Parathyroid adenoma (tissue), 2 donors: ENCODE measurements around the gene SIK3.
"Not testable (repeated sequence)": the region's sequence is repeated elsewhere in the genome, so short reads cannot be mapped to it uniquely, and the experiment has no call there.

Source experiments
- H2AFZ ChIP-seq: fragments of 300-600 bp; sonication (generic); one replicate; pipeline ENCODE4 v1.7.0; 2017; ENCODE audit warnings: antibody characterized with exemption, mild to moderate bottlenecking
- H3K27ac ChIP-seq: fragments of 300-600 bp; sonication (generic); one replicate; pipeline ENCODE4 v1.7.0; 2017
- H3K27me3 ChIP-seq: fragments of 300-600 bp; sonication (generic); one replicate; pipeline ENCODE4 v1.7.0; 2017; ENCODE audit warnings: low read length; ENCODE audit not compliant: control insufficient read depth, insufficient read depth
- H3K36me3 ChIP-seq: fragments of 300-600 bp; sonication (generic); one replicate; pipeline ENCODE4 v1.7.0; 2017; ENCODE audit warnings: low read length; ENCODE audit not compliant: control insufficient read depth, insufficient read depth
- H3K4me1 ChIP-seq: fragments of 300-600 bp; sonication (generic); one replicate; pipeline ENCODE4 v1.7.0; 2017; ENCODE audit warnings: control low read depth
- H3K4me2 ChIP-seq: fragments of 300-600 bp; sonication (generic); one replicate; pipeline ENCODE4 v1.7.0; 2017; ENCODE audit warnings: low read length
- H3K4me3 ChIP-seq: fragments of 300-600 bp; sonication (generic); one replicate; pipeline ENCODE4 v1.7.0; 2017; ENCODE audit warnings: low read depth, low read length
- H3K79me2 ChIP-seq: fragments of 300-600 bp; sonication (generic); one replicate; pipeline ENCODE4 v1.7.0; 2017; ENCODE audit warnings: control low read depth
- H3K9ac ChIP-seq: fragments of 300-600 bp; sonication (generic); one replicate; pipeline ENCODE4 v1.7.0; 2017; ENCODE audit warnings: mild to moderate bottlenecking
- H3K9me3 ChIP-seq: fragments of 300-600 bp; sonication (generic); one replicate; pipeline ENCODE4 v1.7.0; 2017; ENCODE audit warnings: low read length; ENCODE audit not compliant: control insufficient read depth
- TF ChIP-seq, protein P1 (sequence below): fragments of 300-600 bp; sonication (generic); IDR thresholded peaks from one replicate; pipeline ENCODE4 v1.7.0; 2017; ENCODE audit warnings: antibody characterized with exemption, mild to moderate bottlenecking
- donor health status: primary hyperparathyroidism.

SIK3 gene

DNA sequence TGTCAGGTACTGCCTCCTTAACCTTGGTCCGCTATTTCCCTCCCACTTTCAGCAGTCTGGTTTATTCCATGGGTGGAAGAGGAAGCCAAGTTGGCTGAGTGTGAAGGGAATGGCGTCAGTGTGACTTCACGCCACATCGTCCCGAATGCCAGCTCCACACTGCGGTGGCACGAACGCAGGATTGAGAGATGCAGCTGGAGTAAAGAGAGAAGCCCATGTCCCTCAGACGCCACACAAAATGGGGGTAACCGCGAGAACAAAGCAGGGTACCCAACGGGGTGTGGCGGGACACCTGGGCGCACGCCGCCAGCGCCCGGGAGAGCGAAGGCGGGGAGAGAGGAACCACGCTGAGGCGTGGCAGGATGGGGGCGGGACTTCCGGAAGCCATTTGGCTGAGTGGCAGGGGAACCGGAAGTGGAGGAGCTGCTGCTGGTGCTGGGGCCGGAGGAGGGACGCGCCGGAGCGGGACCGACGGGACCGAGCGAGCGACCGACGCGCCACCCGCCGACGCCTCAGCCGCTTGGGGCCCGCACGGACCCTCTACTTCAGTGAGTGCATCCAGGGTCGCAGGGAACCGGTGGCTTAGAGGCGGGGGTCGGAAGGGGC, 45.7 kb upstream of the SIK3 start, which contains the start of gene PAFAH1B2:
Gene PAFAH1B2 (plus strand): TSS at position 417 of the 606 bp plus-strand sequence. CDS start 8,161 bp downstream, outside the sequence.
- Histone ChIP-seq H2AFZ (peak within 1 kb of the TSS; percentile 97), H3K27ac (peak within 1 kb of the TSS; percentile 90), H3K4me1 (peaks cover 3% of the 10 kb centered on the region), H3K36me3 (no peaks in the 10 kb centered on the region), H3K79me2 (peaks cover 17% of the 10 kb centered on the region), H3K4me2 (peak within 1 kb of the TSS; percentile 91), H3K27me3 (no peaks in the 10 kb centered on the region), H3K9ac (no peak within 1 kb of the TSS), H3K4me3 (peak within 1 kb of the TSS; percentile 69), H3K9me3 (no peaks in the 10 kb centered on the region)
- TF ChIP-seq, protein P1, sequence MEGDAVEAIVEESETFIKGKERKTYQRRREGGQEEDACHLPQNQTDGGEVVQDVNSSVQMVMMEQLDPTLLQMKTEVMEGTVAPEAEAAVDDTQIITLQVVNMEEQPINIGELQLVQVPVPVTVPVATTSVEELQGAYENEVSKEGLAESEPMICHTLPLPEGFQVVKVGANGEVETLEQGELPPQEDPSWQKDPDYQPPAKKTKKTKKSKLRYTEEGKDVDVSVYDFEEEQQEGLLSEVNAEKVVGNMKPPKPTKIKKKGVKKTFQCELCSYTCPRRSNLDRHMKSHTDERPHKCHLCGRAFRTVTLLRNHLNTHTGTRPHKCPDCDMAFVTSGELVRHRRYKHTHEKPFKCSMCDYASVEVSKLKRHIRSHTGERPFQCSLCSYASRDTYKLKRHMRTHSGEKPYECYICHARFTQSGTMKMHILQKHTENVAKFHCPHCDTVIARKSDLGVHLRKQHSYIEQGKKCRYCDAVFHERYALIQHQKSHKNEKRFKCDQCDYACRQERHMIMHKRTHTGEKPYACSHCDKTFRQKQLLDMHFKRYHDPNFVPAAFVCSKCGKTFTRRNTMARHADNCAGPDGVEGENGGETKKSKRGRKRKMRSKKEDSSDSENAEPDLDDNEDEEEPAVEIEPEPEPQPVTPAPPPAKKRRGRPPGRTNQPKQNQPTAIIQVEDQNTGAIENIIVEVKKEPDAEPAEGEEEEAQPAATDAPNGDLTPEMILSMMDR, result no peak

DNA sequence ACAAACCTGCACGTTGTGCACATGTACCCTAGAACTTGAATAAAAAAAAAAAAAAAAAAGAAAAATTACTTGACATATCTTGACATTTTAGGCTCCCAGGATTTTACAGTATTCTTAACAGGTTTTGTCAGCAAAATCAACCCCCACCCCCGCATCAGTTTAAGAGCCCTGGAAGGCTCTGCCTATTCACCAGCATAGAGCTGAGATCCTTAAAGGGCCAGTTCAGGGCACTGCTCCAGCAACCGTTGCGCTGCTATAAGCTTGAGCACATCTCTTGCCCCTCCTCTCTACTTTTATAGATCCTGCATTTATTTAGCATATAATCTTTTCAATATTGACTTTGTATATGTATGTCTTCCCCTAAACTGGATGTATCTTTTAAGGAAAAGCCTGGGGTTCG, 45.2 kb upstream of the SIK3 start:
- H3K9me3 ChIP-seq, result no peaks in the 10 kb centered on the region
- peak overlapping the region; percentile 69 for H3K4me3 ChIP-seq
- H3K4me2 ChIP-seq, result peak overlapping the region; percentile 91
- H3K27ac ChIP-seq, result peak overlapping the region; percentile 90
- H3K9ac ChIP-seq, result no peak overlapping the region
- H3K27me3 ChIP-seq, result no peaks in the 10 kb centered on the region
- H3K36me3 ChIP-seq, result no peaks in the 10 kb centered on the region
- TF ChIP-seq, protein P1, result no peak
- peaks cover 17% of the 10 kb centered on the region for H3K79me2 ChIP-seq
- peak overlapping the region; percentile 97 for H2AFZ ChIP-seq
- peaks cover 3% of the 10 kb centered on the region for H3K4me1 ChIP-seq

DNA sequence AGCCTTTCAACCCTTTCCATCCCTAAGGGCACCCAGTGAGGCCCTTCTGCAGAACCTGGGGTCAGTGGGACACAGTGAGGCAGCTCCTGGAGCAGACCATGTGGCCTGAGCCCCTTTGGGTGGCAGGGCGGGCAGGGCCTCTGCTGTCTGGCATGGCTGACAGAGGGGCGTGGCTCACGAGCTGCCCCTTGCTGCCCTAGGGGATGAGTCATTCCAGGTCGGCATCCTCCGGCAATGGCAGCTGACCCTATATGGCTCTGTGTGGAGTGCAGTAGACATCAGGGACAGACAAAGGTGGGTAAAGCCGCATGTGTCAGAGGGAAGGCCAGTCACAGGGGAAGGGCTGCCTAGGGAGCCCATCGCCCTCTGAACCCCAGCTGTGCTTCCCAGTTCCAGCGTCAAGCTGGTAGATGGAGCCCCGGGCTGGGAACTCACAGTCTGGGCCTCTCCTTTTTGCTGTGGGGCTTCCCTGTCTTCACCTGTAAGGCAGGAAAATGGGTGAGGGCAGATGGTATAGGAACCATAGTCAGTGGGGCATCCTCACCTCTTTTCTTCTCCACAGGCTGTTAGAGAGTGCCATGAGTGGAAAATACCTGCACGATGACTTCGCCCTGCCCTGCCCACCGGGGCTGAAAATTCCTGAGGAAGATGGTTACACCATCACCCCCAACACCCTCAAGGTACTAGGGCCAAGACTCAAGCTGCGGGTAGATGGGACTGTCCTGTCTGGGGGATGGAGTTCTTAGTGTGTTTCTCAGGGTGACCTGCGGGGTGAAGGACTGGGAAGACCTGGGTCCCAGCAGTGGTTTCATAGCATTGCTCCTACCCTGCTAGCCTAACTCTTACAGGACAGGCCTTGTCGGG, 39.2 kb upstream of the SIK3 start:
- H3K4me3 ChIP-seq, H3K9me3 ChIP-seq, H3K9ac ChIP-seq, H3K27ac ChIP-seq, H3K27me3 ChIP-seq, H2AFZ ChIP-seq, H3K79me2 ChIP-seq, H3K4me1 ChIP-seq, H3K4me2 ChIP-seq, H3K36me3 ChIP-seq: not testable (repeated sequence)

DNA sequence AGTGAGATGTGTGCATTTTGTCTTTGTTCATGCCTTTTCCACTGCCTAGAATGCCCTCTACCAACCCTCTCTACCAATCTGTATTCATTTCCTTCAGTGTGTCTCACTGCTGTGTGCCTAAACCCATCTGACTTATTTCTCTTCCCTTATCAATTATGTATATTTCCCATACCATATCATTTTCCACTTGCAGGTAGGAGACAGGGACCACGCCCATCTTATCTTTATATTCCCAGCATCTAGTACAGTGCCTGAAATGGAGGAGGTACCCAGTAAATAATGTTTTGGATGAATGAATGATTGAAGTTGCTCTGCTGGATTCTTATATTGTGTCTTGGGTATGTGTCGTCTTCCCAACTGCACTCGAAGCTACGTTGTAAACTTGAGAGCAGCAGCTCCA, 36.8 kb upstream of the SIK3 start:
- H3K9me3 ChIP-seq, H3K4me1 ChIP-seq, H3K36me3 ChIP-seq, H3K27me3 ChIP-seq, H3K4me3 ChIP-seq, H3K4me2 ChIP-seq, H2AFZ ChIP-seq, H3K9ac ChIP-seq, H3K27ac ChIP-seq, H3K79me2 ChIP-seq: not testable (repeated sequence)

DNA sequence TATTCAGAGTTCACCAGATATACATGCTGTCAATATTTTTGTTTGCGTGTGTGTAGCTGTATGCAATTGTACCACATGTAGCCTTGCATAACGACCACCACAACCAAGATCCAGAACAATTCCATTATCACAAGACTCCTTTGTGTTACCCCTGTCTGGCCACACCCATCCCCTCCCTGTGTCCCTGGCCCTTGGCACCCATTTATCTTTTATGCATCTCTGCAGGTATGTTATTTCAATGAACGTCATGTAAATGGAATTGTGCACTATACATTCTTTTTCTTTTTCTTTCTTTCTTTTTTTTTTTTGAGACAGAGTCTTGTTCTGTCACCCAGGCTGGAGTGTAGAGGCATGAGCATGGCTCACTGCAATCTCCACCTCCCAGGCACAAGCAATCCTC, 36.2 kb upstream of the SIK3 start:
- H3K4me3 ChIP-seq, result no peak overlapping the region
- H3K4me2 ChIP-seq, result no peak overlapping the region
- H3K79me2 ChIP-seq, result no peaks in the 10 kb centered on the region
- no peaks in the 10 kb centered on the region for H3K36me3 ChIP-seq
- no peaks in the 10 kb centered on the region for H3K27me3 ChIP-seq
- no peaks in the 10 kb centered on the region for H3K4me1 ChIP-seq
- no peak overlapping the region for H3K27ac ChIP-seq
- H2AFZ ChIP-seq, result no peak overlapping the region
- H3K9me3 ChIP-seq, result no peaks in the 10 kb centered on the region
- TF ChIP-seq, protein P1, result no peak
- H3K9ac ChIP-seq, result no peak overlapping the region
